Stimulated activated CD8-positive, alpha-beta memory T cell treated with anti-CD3 and anti-CD28 coated beads, Interleukin-12 subunit alpha, Interleukin-12 subunit beta, amount 100 ng/mL, for 4 hours (primary cell): Measurements from ENCODE around the gene SPRYD3.
"Not testable (repeated sequence)": the region's sequence is repeated elsewhere in the genome, so short reads cannot be mapped to it uniquely, and the experiment has no call there.

ENCODE experiments used
- DNase-seq: peaks from one replicate; pipeline ENCODE4 v3.0.0-alpha.2; 2020; ENCODE audit warnings: low read depth

Gene SPRYD3

DNA sequence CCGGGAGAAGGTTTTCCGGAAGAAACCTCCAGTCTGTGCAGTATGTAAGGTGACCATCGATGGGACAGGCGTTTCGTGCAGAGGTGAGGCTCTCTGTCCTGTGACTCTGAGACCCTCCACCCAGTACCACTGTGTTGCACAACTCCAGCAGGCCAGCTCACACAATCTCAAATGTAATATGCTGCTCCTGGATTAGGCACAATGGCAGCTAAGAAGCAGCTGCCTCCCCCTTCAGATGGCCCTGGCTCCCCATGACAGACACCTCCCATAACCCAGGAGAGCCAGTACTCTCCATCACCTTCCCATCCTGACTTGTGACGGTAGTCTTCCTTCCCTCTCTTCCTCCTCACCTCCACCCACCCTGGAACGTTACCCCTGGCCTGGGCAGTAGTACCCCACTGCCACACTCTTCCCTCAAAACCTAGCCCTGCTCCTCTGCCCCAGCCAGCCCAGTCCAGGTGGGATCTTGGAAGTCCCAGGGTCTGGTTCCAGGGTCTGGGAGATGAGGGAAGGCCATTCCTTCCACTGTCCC lies 27.2 kb downstream of the SPRYD3 start:
- DNase-seq = no peak

DNA sequence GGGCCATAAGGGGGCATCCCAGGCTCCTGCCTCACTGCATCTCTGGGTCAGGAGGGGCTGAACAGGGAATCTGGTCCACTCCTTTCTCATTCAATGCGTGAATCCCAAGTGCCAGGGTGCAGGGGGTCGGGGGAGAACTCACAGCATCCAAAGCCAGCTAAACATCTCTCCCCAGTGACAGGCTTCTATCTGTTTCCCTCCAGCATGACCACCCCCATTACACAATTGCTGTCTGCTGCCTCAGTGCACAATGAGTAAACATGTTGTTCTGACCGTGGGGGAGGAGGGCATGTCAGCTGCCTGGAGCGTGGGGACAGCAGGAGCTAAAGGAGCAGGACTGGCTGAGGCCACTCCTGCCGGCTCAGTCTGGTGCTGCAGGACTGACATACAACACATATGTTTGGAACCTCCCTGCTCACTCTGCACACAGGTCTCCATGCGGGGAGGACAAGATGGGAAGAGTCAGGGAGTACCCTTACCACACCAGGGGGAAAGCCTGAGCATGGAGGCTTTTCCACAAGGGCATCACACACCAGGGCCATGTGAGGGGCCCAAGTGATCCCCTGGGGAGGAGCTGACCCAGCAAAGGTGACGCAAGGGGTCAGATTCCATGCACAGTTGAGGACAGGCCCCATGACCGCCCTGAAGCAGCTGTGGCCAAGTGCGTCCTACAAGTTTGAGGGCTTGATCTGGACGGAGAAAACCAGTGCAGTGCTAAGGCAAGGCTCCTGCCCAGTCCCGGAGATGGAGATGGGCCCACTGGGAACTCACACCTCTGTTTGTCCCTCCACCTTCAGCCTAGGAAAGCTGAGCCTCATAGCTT lies 27.9 kb downstream of the SPRYD3 start:
- no peak for DNase-seq

GRCh38 chr12:53050426-53051057 lies 28.6 kb downstream of the SPRYD3 start:
- no peak for DNase-seq

- DNase-seq = no peak
Measured at GRCh38 chr12:53049571-53050318, 29.4 kb downstream of the SPRYD3 start, which contains the start of gene TNS2. TNS2 (plus strand) TSS chr12:53050065; CDS start chr12:53050186, 121 bp downstream.

- no peak for DNase-seq
Measured at GRCh38 chr12:53048780-53049401, 30.3 kb downstream of the SPRYD3 start.

DNA sequence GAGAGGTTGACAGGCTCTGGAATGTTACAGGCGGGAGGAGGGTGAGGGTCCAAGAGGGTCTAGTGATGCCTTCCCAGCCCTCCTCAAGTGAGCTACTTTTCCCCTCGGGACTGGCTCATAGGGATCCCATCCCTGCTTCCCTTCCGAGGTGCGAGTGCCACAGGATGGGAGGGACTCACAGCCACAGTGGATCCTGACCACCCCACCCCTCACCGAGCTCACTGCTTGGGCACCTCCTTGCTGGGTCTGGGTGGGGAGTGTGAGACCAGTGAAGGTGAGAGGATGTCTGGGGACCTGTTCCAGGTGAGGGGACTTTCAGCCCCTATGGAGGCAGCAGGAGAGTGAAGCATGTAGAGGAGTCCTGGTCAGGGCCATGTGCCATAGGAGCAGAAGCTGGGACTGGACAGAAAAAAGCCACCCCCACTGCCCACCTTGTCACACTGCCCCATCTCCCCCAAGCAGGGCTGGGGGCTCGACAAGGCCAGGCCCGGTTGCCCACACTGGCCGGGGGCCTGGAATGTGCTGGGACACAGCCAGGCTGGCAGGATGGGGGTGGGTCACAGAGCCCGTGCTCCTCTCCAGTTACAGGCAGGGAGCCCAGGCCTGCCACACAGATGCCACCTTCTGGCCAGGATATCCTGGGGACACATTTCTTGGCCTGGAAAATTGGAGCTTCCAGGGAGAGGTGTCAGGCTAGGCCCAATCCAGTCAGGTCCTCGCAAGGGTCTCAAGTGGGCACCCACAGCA lies 31.0 kb downstream of the SPRYD3 start:
- DNase-seq = no peak

DNA sequence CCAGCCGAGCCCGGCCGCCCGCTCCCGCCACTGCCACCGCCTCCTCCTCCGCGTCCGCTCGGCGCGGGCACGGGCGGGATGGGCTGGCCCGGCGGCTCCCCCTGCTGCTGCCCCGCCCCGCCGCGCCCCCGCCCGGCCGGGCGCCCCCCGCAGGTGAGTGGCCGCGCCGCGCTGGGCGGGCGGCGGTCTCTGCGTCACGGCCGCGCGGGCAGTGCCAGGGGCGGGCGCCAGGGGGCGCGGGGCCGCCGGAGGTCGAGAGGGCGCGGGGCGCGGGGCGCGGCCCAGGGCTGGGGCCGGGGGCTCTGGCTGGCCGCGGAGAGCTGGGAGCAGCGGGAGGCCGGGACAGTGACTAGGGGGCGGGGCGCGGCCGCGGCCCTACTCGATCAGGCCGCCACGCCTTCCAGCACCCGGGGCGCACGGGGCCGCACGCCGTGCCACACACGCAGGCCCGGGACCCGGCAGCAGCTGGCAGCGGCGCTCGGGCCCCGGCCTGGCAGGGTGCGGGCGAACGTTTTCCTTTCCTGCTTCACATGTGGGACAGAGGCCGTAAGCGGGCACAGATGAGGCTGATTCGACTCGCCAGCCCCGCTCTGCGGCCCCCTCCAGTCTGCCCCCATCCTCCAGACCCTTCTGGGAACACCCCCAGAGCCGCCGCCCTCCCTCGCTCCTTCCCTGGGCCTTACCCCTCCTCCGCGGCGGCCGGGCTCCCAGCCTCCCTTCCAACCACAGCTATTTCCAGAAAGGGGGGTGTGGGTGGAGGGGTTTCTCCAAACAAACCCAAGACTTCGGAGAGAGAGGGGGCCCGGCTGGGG lies 31.8 kb downstream of the SPRYD3 start:
- peak; percentile 62 for DNase-seq

GRCh38 chr12:53046655-53047220 lies 32.5 kb downstream of the SPRYD3 start:
- DNase-seq = peak; percentile 40

GRCh38 chr12:53045696-53046045 lies 33.5 kb downstream of the SPRYD3 start:
- no peak for DNase-seq

GRCh38 chr12:53044896-53045695 lies 34.1 kb downstream of the SPRYD3 start:
- DNase-seq = no peak

GRCh38 chr12:53044052-53044581 lies 35.1 kb downstream of the SPRYD3 start:
- DNase-seq = no peak

DNA sequence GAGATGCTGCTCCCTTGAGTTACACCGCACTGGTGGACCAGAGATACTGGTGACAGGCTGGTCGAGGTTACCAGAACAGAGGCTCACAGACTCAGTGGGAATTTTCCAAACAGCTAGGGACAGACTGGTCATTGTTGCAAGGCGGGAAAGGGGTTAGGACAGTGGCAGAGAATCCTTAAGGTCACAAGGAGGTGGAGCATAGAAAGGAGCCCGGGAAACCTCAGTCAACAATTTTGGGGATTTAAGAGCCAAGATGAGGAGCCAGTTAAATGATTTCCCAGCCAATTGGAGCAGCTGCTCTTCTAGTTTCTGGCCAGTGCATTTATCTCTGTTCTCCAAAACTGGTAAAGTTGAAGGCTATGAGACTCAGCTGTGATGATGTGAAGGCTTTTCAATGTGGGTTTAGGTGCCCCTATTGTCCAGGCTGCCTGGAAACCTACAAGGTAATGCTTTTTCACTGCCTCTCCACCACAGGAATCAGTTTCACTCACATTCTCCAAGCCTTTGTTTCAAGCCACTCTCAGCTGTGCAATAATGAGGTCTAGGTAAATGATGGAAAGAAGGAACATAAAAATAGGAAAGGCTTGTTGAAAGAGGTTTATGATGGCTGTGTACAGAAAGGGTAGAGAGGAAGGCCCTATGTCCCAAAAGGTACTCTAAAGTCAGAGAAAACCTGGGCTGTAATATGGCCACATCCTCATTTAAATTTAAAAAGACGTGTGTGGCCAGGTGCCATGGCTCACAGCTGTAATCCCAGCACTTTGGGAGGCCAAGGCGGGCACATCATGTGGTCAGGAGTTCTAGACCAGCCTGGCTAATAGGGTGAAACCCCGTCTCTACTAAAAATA lies 36.4 kb downstream of the SPRYD3 start:
- no peak for DNase-seq

DNA sequence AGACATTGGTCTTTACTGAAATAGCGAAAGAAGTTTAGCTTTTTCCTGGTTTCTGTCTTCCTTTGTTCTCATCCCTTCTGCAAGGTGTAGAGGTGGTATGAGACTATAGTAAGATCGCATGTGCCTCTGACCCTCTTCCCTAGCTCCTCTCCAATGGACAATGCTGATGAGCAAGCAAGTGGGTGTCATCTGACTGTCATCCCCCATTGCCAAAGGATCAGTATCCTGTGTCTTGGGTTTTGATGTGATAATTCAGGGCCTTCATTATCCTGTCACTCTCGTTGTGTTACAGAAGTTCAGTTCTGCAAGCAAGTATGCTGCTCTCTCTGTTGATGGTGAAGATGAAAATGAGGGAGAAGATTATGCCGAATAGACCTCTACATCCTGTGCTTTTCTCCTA lies 39.3 kb downstream of the SPRYD3 start:
- no peak for DNase-seq

GRCh38 chr12:53036802-53037201 lies 42.4 kb downstream of the SPRYD3 start:
- no peak for DNase-seq

DNA sequence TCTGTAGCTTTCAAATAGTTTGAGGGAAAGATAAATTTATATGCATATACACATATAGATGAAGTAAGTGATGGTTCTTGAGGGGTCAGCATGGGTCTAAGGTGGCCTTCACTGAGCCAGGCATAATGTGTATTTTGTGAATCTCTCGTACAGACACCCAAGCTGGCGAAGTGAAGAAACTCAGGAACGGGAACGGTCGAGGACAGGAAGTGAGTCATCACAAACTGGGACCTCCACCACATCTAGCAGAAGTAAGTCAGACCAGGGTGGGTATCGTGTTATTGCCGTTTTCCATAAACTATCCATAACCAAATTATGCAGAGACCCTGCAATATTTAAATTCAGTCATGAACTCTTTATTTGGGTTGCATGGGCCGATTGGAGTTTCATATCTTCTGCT lies 44.7 kb downstream of the SPRYD3 start:
- DNase-seq = no peak

DNA sequence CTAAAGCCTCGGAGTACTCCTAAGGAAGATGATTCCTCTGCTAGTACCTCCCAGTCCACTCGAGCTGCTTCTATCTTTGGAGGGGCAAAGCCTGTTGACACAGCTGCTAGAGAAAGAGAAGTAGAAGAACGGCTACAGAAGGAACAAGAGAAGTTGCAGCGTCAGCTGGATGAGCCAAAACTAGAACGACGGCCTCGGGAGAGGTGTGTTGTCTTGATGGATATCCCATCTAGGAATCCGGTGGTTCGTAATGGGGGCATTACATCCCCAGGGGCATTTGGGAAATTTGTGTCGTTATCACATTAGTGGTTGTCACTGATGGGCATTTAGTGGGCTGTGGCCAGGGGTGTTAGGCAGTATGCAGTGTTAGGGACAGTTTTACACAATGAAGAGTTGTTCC lies 45.4 kb downstream of the SPRYD3 start:
- DNase-seq = not testable (repeated sequence)

GRCh38 chr12:53031616-53032015 lies 47.6 kb downstream of the SPRYD3 start:
- no peak for DNase-seq

- not testable (repeated sequence) for DNase-seq
Measured at GRCh38 chr12:53027014-53027413, 52.2 kb downstream of the SPRYD3 start.
